Activated CD4-positive, alpha-beta T cell treated with anti-CD3 and anti-CD28 coated beads for 4 hours (primary cell): ENCODE measurements around the gene LAMC2.
"Not testable (repeated sequence)": the region's sequence is repeated elsewhere in the genome, so short reads cannot be mapped to it uniquely, and the experiment has no call there.

ENCODE experiments used
- DNase-seq, 2 donors: peaks; one replicate each; pipeline ENCODE4 v3.0.0-alpha.2; 2020

LAMC2 gene

GRCh38 chr1:183239793-183240525 lies 53.9 kb downstream of the LAMC2 start:
- no peak for DNase-seq

- no peak for DNase-seq
Measured at GRCh38 chr1:183240526-183240825, 54.4 kb downstream of the LAMC2 start.

GRCh38 chr1:183240853-183241252 lies 54.8 kb downstream of the LAMC2 start:
- DNase-seq = not testable (repeated sequence)

- DNase-seq = no peak
Measured at GRCh38 chr1:183241471-183241870, 55.4 kb downstream of the LAMC2 start.

- DNase-seq = no peak
Measured at GRCh38 chr1:183242556-183242955, 56.5 kb downstream of the LAMC2 start.

GRCh38 chr1:183243161-183244050 lies 57.3 kb downstream of the LAMC2 start:
- DNase-seq = no peak

- no peak for DNase-seq
Measured at GRCh38 chr1:183244466-183244865, 58.4 kb downstream of the LAMC2 start.

- DNase-seq = no peak
Measured at GRCh38 chr1:183245357-183245756, 59.3 kb downstream of the LAMC2 start.

GRCh38 chr1:183246436-183246835 lies 60.4 kb downstream of the LAMC2 start:
- DNase-seq = no peak

GRCh38 chr1:183247066-183247465 lies 61.0 kb downstream of the LAMC2 start:
- no peak for DNase-seq

GRCh38 chr1:183247484-183247883 lies 61.4 kb downstream of the LAMC2 start:
- DNase-seq = no peak

GRCh38 chr1:183247931-183248330 lies 61.9 kb downstream of the LAMC2 start:
- DNase-seq = no peak

- no peak for DNase-seq
Measured at GRCh38 chr1:183248989-183249691, 63.1 kb downstream of the LAMC2 start.

- DNase-seq = no peak
Measured at GRCh38 chr1:183249941-183250452, 63.9 kb downstream of the LAMC2 start.

- no peak for DNase-seq
Measured at GRCh38 chr1:183251101-183251958, 65.3 kb downstream of the LAMC2 start.

- no peak for DNase-seq
Measured at GRCh38 chr1:183251959-183252450, 65.9 kb downstream of the LAMC2 start.

GRCh38 chr1:183255073-183255472 lies 69.0 kb downstream of the LAMC2 start:
- DNase-seq = no peak

- DNase-seq = no peak
Measured at GRCh38 chr1:183259924-183260323, 73.9 kb downstream of the LAMC2 start.

- no peak for DNase-seq
Measured at GRCh38 chr1:183262628-183263200, 76.7 kb downstream of the LAMC2 start.

- no peak for DNase-seq
Measured at GRCh38 chr1:183263886-183264602, 78.0 kb downstream of the LAMC2 start.
